Neural cell (in vitro differentiated cells): ENCODE data around the gene ACOT8. TPM values are rescaled to one million over a fixed set of nuclear protein-coding genes. Genes with fewer than 3 reads are reported as not detected.

Experiments used
- H2AFZ ChIP-seq: fragments of 200-600, 300-800 bp; sonication (generic), shearing (Covaris generic); 2 replicates; pipeline ENCODE4 v1.6.0; 2014; ENCODE audit warnings: low read depth, mild to moderate bottlenecking, antibody characterized with exemption, low read length, moderate library complexity
- H3F3A ChIP-seq: fragments of 200-600 bp; shearing (Covaris generic); 2 replicates; pipeline ENCODE4 v1.6.1; 2016; ENCODE audit warnings: mild to moderate bottlenecking, moderate library complexity, mixed read lengths, antibody characterized with exemption, low read length; ENCODE audit not compliant: insufficient read depth, poor library complexity, severe bottlenecking
- H3K27ac ChIP-seq: fragments of 200-600, 300-800 bp; sonication (generic), shearing (Covaris generic); 2 replicates; pipeline ENCODE4 v1.5.1; 2014; ENCODE audit warnings: mild to moderate bottlenecking, low read length, moderate library complexity
- H3K27me3 ChIP-seq: fragments of 300-800, 200-600 bp; sonication (generic), shearing (Covaris generic); 2 replicates; pipeline ENCODE4 v1.6.0; 2014; ENCODE audit warnings: mild to moderate bottlenecking, low read depth, low read length, moderate library complexity; ENCODE audit not compliant: insufficient read depth
- H3K36me3 ChIP-seq: fragments of 300-800, 200-600 bp; sonication (generic), shearing (Covaris generic); 2 replicates; pipeline ENCODE4 v1.5.1; 2014; ENCODE audit warnings: mild to moderate bottlenecking, antibody characterized with exemption, low read length, moderate library complexity; ENCODE audit not compliant: insufficient read depth
- H3K4me2 ChIP-seq: fragments of 300-800, 200-600 bp; sonication (generic), shearing (Covaris generic); 2 replicates; pipeline ENCODE4 v1.6.0; 2014; ENCODE audit warnings: mild to moderate bottlenecking, low read length
- H3K4me3 ChIP-seq: fragments of 300-800, 200-600 bp; sonication (generic), shearing (Covaris generic); 2 replicates; pipeline ENCODE4 v1.5.1; 2014; ENCODE audit warnings: mild to moderate bottlenecking, low read length, moderate library complexity
- H3K79me2 ChIP-seq: fragments of 200-600 bp; shearing (Covaris generic); replicated peaks from 2 replicates; pipeline ENCODE4 v1.6.0; 2014; ENCODE audit warnings: mild to moderate bottlenecking, low read length, moderate library complexity; ENCODE audit not compliant: insufficient read depth
- H3K9ac ChIP-seq: fragments of 300-800, 200-600 bp; sonication (generic), shearing (Covaris generic); 2 replicates; pipeline ENCODE4 v1.6.1; 2016; ENCODE audit warnings: mild to moderate bottlenecking, low read length, mixed read lengths
- H3K9me2 ChIP-seq: fragments of 200-600 bp; shearing (Covaris generic); 2 replicates; pipeline ENCODE4 v1.6.1; 2016; ENCODE audit warnings: mild to moderate bottlenecking, low read length, mixed read lengths; ENCODE audit not compliant: insufficient read depth
- H3K9me3 ChIP-seq: fragments of 200-600, 300-800 bp; sonication (generic), shearing (Covaris generic); 2 replicates; pipeline ENCODE4 v1.6.1; 2016; ENCODE audit warnings: mild to moderate bottlenecking, mixed run types, low read length, moderate library complexity, mixed read lengths
- H4K20me1 ChIP-seq: fragments of 200-600 bp; shearing (Covaris generic); 2 replicates; pipeline ENCODE4 v1.6.1; 2016; ENCODE audit warnings: mild to moderate bottlenecking, mixed run types; ENCODE audit not compliant: insufficient read depth
- EP300 ChIP-seq: fragments of 450-650 bp; conservative IDR thresholded peaks from 2 replicates; pipeline ENCODE4 v1.6.1; 2014; ENCODE audit warnings: antibody characterized with exemption, mild to moderate bottlenecking, moderate library complexity; ENCODE audit not compliant: poor library complexity, severe bottlenecking
- EZH2 ChIP-seq: fragments of 200-600, 300-800 bp; shearing (Covaris generic), sonication (generic); IDR thresholded peaks from 2 replicates; pipeline ENCODE4 v1.6.1; 2014; ENCODE audit warnings: antibody characterized with exemption, low read length, borderline replicate concordance, mild to moderate bottlenecking; ENCODE audit not compliant: insufficient read depth, poor library complexity, severe bottlenecking
- MXI1 ChIP-seq: fragments of 450-650 bp; conservative IDR thresholded peaks from 2 replicates; pipeline ENCODE4 v1.6.1; 2014; ENCODE audit warnings: antibody characterized with exemption, mild to moderate bottlenecking; ENCODE audit not compliant: poor library complexity, severe bottlenecking
- POLR2AphosphoS5 ChIP-seq: IDR thresholded peaks from 2 replicates; pipeline ENCODE4 v1.6.1; 2012
- RAD21 ChIP-seq: fragments of 450-650 bp; conservative IDR thresholded peaks from 2 replicates; pipeline ENCODE4 v1.6.1; 2014; ENCODE audit warnings: antibody characterized with exemption, mild to moderate bottlenecking, moderate library complexity
- SMC3 ChIP-seq: fragments of 450-650 bp; conservative IDR thresholded peaks from 2 replicates; pipeline ENCODE4 v1.6.1; 2014; ENCODE audit warnings: antibody characterized with exemption, mild to moderate bottlenecking, moderate library complexity; ENCODE audit not compliant: poor library complexity
- TAF1 ChIP-seq: IDR thresholded peaks from 2 replicates; pipeline ENCODE4 v1.6.1; 2012; ENCODE audit warnings: low read depth
- polyA plus RNA-seq: library from polyadenylated mRNA; depleted of rRNA; stranded (reverse); fragments of >200 nt; gene quantifications from 2 replicates; pipeline ENCODE4 v1.2.3, GENCODE V29; 2014
- TF ChIP-seq, protein P1 (sequence below): IDR thresholded peaks from 2 replicates; pipeline ENCODE4 v1.6.1; 2012; ENCODE audit warnings: borderline replicate concordance
- TF ChIP-seq, protein P2 (sequence below): fragments of 450-650 bp; IDR thresholded peaks from 2 replicates; pipeline ENCODE4 v1.5.1; 2014; ENCODE audit warnings: antibody characterized with exemption, mild to moderate bottlenecking, moderate library complexity; ENCODE audit not compliant: poor library complexity, severe bottlenecking

Gene ACOT8
- polyA plus RNA-seq, 1 donor from 2014 or later, result 68.7 TPM

DNA sequence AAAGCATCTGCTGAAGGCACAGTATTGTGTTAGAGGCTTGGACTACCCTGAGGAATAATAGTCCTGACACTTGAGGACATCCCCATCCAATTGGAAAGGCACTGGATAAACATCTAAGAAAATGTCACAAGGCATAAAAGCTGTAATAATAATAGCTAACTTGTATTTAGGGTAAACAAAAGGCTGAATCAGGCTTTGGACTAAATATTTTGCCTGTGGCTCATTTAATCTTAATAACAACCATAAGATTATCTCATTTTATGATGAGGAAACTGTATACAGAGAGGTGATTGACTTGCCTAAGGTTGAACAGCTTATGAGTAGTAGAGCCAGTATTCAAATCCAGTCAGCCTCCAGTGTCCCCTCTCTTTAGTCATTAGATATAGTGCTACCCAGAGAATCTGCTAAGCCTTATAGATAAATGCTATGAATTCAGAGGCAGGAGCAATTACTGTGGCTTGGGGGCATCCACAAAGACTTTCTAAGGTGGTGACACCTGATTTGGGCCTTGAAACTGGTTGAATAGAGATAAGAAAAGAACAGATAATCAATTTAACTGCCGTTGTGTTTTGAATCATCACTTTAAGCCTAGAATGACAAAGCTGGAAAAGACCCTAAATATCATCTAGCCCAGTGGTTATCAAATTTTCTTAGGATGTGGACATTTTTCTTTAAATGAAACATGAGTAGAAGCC lies 16.4 kb upstream of the ACOT8 start:
- no peak overlapping the region for H3K4me2 ChIP-seq
- H2AFZ ChIP-seq, result no peak overlapping the region
- no peak overlapping the region for H3K4me3 ChIP-seq
- no peaks in the 10 kb centered on the region for H3F3A ChIP-seq
- no peak overlapping the region for H3K9ac ChIP-seq
- H3K27me3 ChIP-seq, result no peaks in the 10 kb centered on the region
- TF ChIP-seq EZH2, result no peak
- TF ChIP-seq RAD21, result no peak
- no peak for TF ChIP-seq POLR2AphosphoS5
- TF ChIP-seq EP300, result no peak
- TF ChIP-seq MXI1, result no peak
- TF ChIP-seq TAF1, result no peak
- TF ChIP-seq SMC3, result no peak
- TF ChIP-seq, protein P1, sequence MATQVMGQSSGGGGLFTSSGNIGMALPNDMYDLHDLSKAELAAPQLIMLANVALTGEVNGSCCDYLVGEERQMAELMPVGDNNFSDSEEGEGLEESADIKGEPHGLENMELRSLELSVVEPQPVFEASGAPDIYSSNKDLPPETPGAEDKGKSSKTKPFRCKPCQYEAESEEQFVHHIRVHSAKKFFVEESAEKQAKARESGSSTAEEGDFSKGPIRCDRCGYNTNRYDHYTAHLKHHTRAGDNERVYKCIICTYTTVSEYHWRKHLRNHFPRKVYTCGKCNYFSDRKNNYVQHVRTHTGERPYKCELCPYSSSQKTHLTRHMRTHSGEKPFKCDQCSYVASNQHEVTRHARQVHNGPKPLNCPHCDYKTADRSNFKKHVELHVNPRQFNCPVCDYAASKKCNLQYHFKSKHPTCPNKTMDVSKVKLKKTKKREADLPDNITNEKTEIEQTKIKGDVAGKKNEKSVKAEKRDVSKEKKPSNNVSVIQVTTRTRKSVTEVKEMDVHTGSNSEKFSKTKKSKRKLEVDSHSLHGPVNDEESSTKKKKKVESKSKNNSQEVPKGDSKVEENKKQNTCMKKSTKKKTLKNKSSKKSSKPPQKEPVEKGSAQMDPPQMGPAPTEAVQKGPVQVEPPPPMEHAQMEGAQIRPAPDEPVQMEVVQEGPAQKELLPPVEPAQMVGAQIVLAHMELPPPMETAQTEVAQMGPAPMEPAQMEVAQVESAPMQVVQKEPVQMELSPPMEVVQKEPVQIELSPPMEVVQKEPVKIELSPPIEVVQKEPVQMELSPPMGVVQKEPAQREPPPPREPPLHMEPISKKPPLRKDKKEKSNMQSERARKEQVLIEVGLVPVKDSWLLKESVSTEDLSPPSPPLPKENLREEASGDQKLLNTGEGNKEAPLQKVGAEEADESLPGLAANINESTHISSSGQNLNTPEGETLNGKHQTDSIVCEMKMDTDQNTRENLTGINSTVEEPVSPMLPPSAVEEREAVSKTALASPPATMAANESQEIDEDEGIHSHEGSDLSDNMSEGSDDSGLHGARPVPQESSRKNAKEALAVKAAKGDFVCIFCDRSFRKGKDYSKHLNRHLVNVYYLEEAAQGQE, result no peak
- TF ChIP-seq, protein P2, sequence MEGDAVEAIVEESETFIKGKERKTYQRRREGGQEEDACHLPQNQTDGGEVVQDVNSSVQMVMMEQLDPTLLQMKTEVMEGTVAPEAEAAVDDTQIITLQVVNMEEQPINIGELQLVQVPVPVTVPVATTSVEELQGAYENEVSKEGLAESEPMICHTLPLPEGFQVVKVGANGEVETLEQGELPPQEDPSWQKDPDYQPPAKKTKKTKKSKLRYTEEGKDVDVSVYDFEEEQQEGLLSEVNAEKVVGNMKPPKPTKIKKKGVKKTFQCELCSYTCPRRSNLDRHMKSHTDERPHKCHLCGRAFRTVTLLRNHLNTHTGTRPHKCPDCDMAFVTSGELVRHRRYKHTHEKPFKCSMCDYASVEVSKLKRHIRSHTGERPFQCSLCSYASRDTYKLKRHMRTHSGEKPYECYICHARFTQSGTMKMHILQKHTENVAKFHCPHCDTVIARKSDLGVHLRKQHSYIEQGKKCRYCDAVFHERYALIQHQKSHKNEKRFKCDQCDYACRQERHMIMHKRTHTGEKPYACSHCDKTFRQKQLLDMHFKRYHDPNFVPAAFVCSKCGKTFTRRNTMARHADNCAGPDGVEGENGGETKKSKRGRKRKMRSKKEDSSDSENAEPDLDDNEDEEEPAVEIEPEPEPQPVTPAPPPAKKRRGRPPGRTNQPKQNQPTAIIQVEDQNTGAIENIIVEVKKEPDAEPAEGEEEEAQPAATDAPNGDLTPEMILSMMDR, result no peak
- no peaks in the 10 kb centered on the region for H4K20me1 ChIP-seq
- H3K36me3 ChIP-seq, result no peaks in the 10 kb centered on the region
- no peaks in the 10 kb centered on the region for H3K9me2 ChIP-seq
- H3K9me3 ChIP-seq, result no peaks in the 10 kb centered on the region
- H3K27ac ChIP-seq, result no peak overlapping the region
- no peaks in the 10 kb centered on the region for H3K79me2 ChIP-seq

DNA sequence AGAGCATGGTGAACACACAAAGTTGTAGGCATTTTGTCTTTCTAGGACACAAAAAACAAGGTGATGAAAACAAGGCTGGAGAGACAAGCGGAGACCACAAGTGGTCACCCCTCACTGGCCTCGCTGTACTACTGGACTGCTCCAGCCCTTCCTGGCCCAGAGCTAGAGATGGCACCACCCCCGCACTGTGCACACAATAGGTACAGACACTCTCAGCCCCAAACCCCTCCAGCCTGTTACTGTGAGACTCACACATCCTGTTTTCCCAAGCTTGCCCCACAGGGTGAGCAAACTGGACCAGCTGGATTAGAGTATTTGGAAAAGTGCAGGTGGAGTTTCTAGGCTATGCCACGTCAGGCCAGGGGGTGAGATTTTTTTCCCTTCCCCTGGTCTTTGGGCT lies 15.4 kb upstream of the ACOT8 start:
- H3K36me3 ChIP-seq, result no peaks in the 10 kb centered on the region
- H4K20me1 ChIP-seq, result no peaks in the 10 kb centered on the region
- H3K4me3 ChIP-seq, result no peak overlapping the region
- H2AFZ ChIP-seq, result no peak overlapping the region
- H3K9me3 ChIP-seq, result no peaks in the 10 kb centered on the region
- H3K27me3 ChIP-seq, result no peaks in the 10 kb centered on the region
- H3K27ac ChIP-seq, result no peak overlapping the region
- H3K9me2 ChIP-seq, result no peaks in the 10 kb centered on the region
- H3K79me2 ChIP-seq, result no peaks in the 10 kb centered on the region
- TF ChIP-seq EP300 (no peak), TAF1 (no peak), SMC3 (no peak), EZH2 (no peak)
- TF ChIP-seq, protein P2, result no peak
- TF ChIP-seq, protein P1, result no peak
- H3K4me2 ChIP-seq, result no peak overlapping the region
- no peaks in the 10 kb centered on the region for H3F3A ChIP-seq
- H3K9ac ChIP-seq, result no peak overlapping the region
